Stimulated activated CD8-positive, alpha-beta memory T cell treated with anti-CD3 and anti-CD28 coated beads, Interleukin-12 subunit alpha, Interleukin-12 subunit beta, amount 100 ng/mL, for 24 hours (primary cell): ENCODE data around the gene MCM5.
"Not testable (repeated sequence)": the region's sequence is repeated elsewhere in the genome, so short reads cannot be mapped to it uniquely, and the experiment has no call there.

Experiments
- DNase-seq: peaks from one replicate; pipeline ENCODE4 v3.0.0-alpha.2; 2020; ENCODE audit errors: extremely low read depth

MCM5 gene

GRCh38 chr22:35379146-35379993 is 20.6 kb upstream of the MCM5 start:
- no peak for DNase-seq

- DNase-seq: no peak
Observed at GRCh38 chr22:35380013-35380412, 19.9 kb upstream of the MCM5 start.

GRCh38 chr22:35380537-35381423 is 19.2 kb upstream of the MCM5 start, which contains the start of gene HMOX1:
HMOX1 (plus strand) TSS chr22:35381096; CDS start chr22:35381174, 78 bp downstream.
- DNase-seq: no peak

- no peak for DNase-seq
Observed at GRCh38 chr22:35381424-35382009, 18.4 kb upstream of the MCM5 start.

GRCh38 chr22:35383679-35384071 is 16.3 kb upstream of the MCM5 start:
- no peak for DNase-seq

- no peak for DNase-seq
Observed at GRCh38 chr22:35384527-35384926, 15.4 kb upstream of the MCM5 start.

- DNase-seq: no peak
Observed at GRCh38 chr22:35384975-35385588, 14.9 kb upstream of the MCM5 start.

- no peak for DNase-seq
Observed at GRCh38 chr22:35386670-35387288, 13.2 kb upstream of the MCM5 start.

GRCh38 chr22:35390933-35391332 is 9.0 kb upstream of the MCM5 start:
- no peak for DNase-seq

GRCh38 chr22:35392357-35392756 is 7.6 kb upstream of the MCM5 start:
- no peak for DNase-seq

GRCh38 chr22:35393116-35394010 is 6.6 kb upstream of the MCM5 start:
- no peak for DNase-seq

- DNase-seq: no peak
Observed at GRCh38 chr22:35394011-35394312, 6.0 kb upstream of the MCM5 start.

- DNase-seq: no peak
Observed at GRCh38 chr22:35394810-35395563, 5.0 kb upstream of the MCM5 start.

GRCh38 chr22:35396622-35397021 is 3.3 kb upstream of the MCM5 start:
- not testable (repeated sequence) for DNase-seq

GRCh38 chr22:35397095-35397904 is 2.6 kb upstream of the MCM5 start:
- DNase-seq: no peak

GRCh38 chr22:35398591-35398973 is 1.4 kb upstream of the MCM5 start:
- no peak for DNase-seq

GRCh38 chr22:35399114-35399677 is 744 bp upstream of the MCM5 start:
- no peak for DNase-seq

GRCh38 chr22:35400501-35400790 is 506 bp downstream of the MCM5 start:
- no peak for DNase-seq

- DNase-seq: no peak
Observed at GRCh38 chr22:35401863-35402262, 1.9 kb downstream of the MCM5 start.
